Dermis lymphatic vessel endothelial cell (primary cell): ENCODE measurements around the gene UNK. TPM values are rescaled to one million over a fixed set of nuclear protein-coding genes. Genes with fewer than 3 reads are reported as not detected.

Experiments used
- total RNA-seq: library from RNA; depleted of rRNA; stranded (reverse); fragments of >200 nt; gene quantifications from 2 replicates; pipeline ENCODE4 v1.2.1, GENCODE V29; 2014

The UNK gene
- 7.3 and 11.2 TPM in 2 replicates for total RNA-seq

GRCh38 chr17:75784473-75785015, at the start of gene UNK:
Gene UNK (plus strand): TSS chr17:75784806. CDS start chr17:75784881, 75 bp downstream.

GRCh38 chr17:75764711-75765421, 19.7 kb upstream of the UNK start, which contains the start of gene GALK1:
Gene GALK1 (minus strand): TSS chr17:75765192. CDS start chr17:75765136, 56 bp downstream.

GRCh38 chr17:75843577-75844529, 59.2 kb downstream of the UNK start, which contains the start of gene UNC13D:
Gene UNC13D (minus strand): TSS chr17:75844404. CDS start chr17:75844337, 67 bp downstream.

GRCh38 chr17:75855310-75856061, 70.9 kb downstream of the UNK start, which contains the start of gene WBP2:
Gene WBP2 (minus strand): TSS chr17:75855335. CDS start chr17:75855297, 38 bp downstream.

Other genes with a start within 250 kb of the UNK start
- gene MYO15B, start 197.0 kb upstream of the UNK start, total RNA-seq: 10.7 and 13.9 TPM in 2 replicates
- gene SMIM5, start 151.4 kb upstream of the UNK start, total RNA-seq: 0.09 and 0.11 TPM in 2 replicates
- 11.0 and 11.2 TPM in 2 replicates for gene RECQL5, start 117.7 kb upstream of the UNK start, total RNA-seq
- 41.2 and 49.5 TPM in 2 replicates for gene SAP30BP, start 117.5 kb upstream of the UNK start, total RNA-seq
- 25.7 and 65.7 TPM in 2 replicates for gene ITGB4, start 63.3 kb upstream of the UNK start, total RNA-seq
- 76.1 and 88.5 TPM in 2 replicates for gene GALK1, start 19.6 kb upstream of the UNK start, total RNA-seq
- gene UNC13D, start 59.6 kb downstream of the UNK start, total RNA-seq: 2.5 and 7.9 TPM in 2 replicates
- gene WBP2, start 70.5 kb downstream of the UNK start, total RNA-seq: 23.1 and 37.1 TPM in 2 replicates
- gene TRIM47, start 93.8 kb downstream of the UNK start, total RNA-seq: 37.6 and 61.4 TPM in 2 replicates
- 19.3 and 24.2 TPM in 2 replicates for gene TRIM65, start 112.1 kb downstream of the UNK start, total RNA-seq
- gene MRPL38, start 120.1 kb downstream of the UNK start, total RNA-seq: 26.8 and 28.9 TPM in 2 replicates
- gene FBF1, start 156.2 kb downstream of the UNK start, total RNA-seq: 2.6 and 2.9 TPM in 2 replicates
- 43.6 and 43.8 TPM in 2 replicates for gene ACOX1, start 194.4 kb downstream of the UNK start, total RNA-seq
- 26.5 and 30.8 TPM in 2 replicates for gene TEN1, start 194.4 kb downstream of the UNK start, total RNA-seq
- gene CDK3, start 216.0 kb downstream of the UNK start, total RNA-seq: 0.65 and 0.95 TPM in 2 replicates
- not detected in 2 replicates for gene EVPL, start 242.5 kb downstream of the UNK start, total RNA-seq